Right lobe of liver (tissue), 6 donors: ENCODE data around the gene LRRC70. TPM values are rescaled to one million over a fixed set of nuclear protein-coding genes. Genes with fewer than 3 reads are reported as not detected.

Experiments used
- ATAC-seq, 4 donors: fragments of 200-7000 bp; cut with Tn5 transposase; one replicate each; pipeline ENCODE4 v1.9.1; 2020; ENCODE audit warnings: mild to moderate bottlenecking in 4 of 4, moderate library complexity in 4 of 4
- DNase-seq, 3 donors: peaks; one replicate each; pipeline ENCODE4 v3.0.0-alpha.2; 2020
- H3K27ac ChIP-seq, 3 donors: fragments of 200-600 bp; one replicate each; pipeline ENCODE4 v1.8.0; 2022
- H3K27me3 ChIP-seq, 2 donors: fragments of 200-600 bp; one replicate each; pipeline ENCODE4 v1.8.0; 2022
- H3K36me3 ChIP-seq, 4 donors: fragments of 200-600 bp; sonication (generic) in 1 of 4; one replicate each; pipeline versions ENCODE4 v1.5.1 to v1.8.0; 2017 to 2022; ENCODE audit warnings: control low read depth in 1 of 4
- H3K4me1 ChIP-seq, 4 donors: fragments of 200-600 bp; sonication (generic) in 1 of 4; one replicate each; pipeline versions ENCODE4 v1.5.1 to v1.8.0; 2017 to 2022; ENCODE audit warnings: control low read depth in 1 of 4
- H3K4me3 ChIP-seq, 3 donors: fragments of 200-600 bp; one replicate each; pipeline ENCODE4 v1.8.0; 2022
- H3K9me3 ChIP-seq, 4 donors: fragments of 200-600 bp; sonication (generic) in 1 of 4; one replicate each; pipeline versions ENCODE4 v1.5.1 to v1.8.0; 2017 to 2022; ENCODE audit warnings: control low read depth in 1 of 4
- CTCF ChIP-seq, 4 donors: fragments of 200-600 bp in 3 of 4; fragments of 450-650 bp in 1 of 4; IDR thresholded peaks; one replicate each; pipeline versions ENCODE4 v1.5.1 to v1.8.0; 2016 to 2022; ENCODE audit warnings: antibody characterized with exemption in 4 of 4, mild to moderate bottlenecking in 2 of 4
- POLR2A ChIP-seq: fragments of 450-650 bp; IDR thresholded peaks from one replicate; pipeline ENCODE4 v1.6.1; 2017; ENCODE audit warnings: antibody characterized with exemption, mild to moderate bottlenecking
- WGBS: methylation state at CpG from one replicate; pipeline ENCODE4 v1.1.6; 2018; ENCODE audit warnings: low coverage, low lambda C conversion rate; ENCODE audit not compliant: insufficient coverage; ENCODE audit errors: missing lambda C conversion rate; 5-methylcytosine and 5-hydroxymethylcytosine counted together
- intact Hi-C, 2 donors: fragments of 100-400 bp; cut with DNase I; formaldehyde crosslinking; loops; one replicate each; pipeline versions ENCODE4 v1.11.2 to v1.14.1; 2022
- total RNA-seq, 6 experiments: library from RNA; depleted of rRNA in 2 of 6; stranded (reverse); fragments of >200 nt in 2 of 6; fragmentation: NEBNext Ultra II Directional in 3 of 6; extraction: Animal tissue kit (Norgen Biotek cat#: 25700) in 3 of 6; gene quantifications; one replicate each; pipeline versions ENCODE4 v1.1.0 to v1.2.4, GENCODE V29; 2016 to 2023
- donor health status: DM: no; HTN: yes; CAD: no.
- donor health status: DM: no; HTN: no; CAD: no.
- donor health status: DM: no; HTN: no; CAD: no.
- donor health status: DM: no; HTN: yes; CAD: no.
- donor health status: DM: no; HTN: yes; CAD: no.

The LRRC70 gene
- total RNA-seq, 6 experiments from 2014 or later, result 0.37 to 1.7 (median 1.1) TPM

DNA sequence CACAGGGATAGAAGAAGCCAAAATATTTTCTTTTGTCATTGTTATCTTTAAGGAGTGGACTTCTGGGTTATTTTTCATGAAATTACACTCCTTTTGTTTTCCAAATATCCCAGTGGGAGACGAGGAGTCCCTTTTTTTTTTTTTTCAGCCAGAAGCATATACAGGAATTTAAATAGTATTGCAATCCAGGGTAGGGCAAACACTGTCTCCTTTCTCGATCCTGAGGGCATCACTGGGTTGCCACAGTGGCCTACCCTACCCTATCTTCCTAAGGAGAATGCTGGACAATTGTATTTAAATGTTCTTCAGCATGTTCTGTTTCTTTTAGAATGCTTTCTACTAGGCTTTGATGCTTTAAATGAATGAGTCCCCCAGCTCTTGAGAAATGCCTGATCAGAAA lies 47.9 kb downstream of the LRRC70 start:
- Histone ChIP-seq H3K4me1 (no peaks in the 10 kb centered on the region), H3K4me3 (no peak overlapping the region), H3K36me3 (no peaks in the 10 kb centered on the region), H3K27ac (no peak overlapping the region), H3K9me3 (no peaks in the 10 kb centered on the region), H3K27me3 (no peaks in the 10 kb centered on the region)
- intact Hi-C loops, result no loop called here
- WGBS, result 82% methylated on average over 2 of the region's 2 CpGs
- no peak for TF ChIP-seq POLR2A
- no peak for TF ChIP-seq CTCF (IDR thresholded peaks at IDR 0.05)
- no peak for ATAC-seq
- no peak for DNase-seq

- Histone ChIP-seq H3K4me1 (no peaks in the 10 kb centered on the region), H3K27me3 (no peaks in the 10 kb centered on the region), H3K9me3 (no peaks in the 10 kb centered on the region), H3K36me3 (no peaks in the 10 kb centered on the region), H3K4me3 (no peak overlapping the region), H3K27ac (no peak overlapping the region)
- DNase-seq, result no peak
- WGBS, result 74% methylated on average over 3 of the region's 3 CpGs
- ATAC-seq, result no peak
- TF ChIP-seq POLR2A, result no peak
- TF ChIP-seq CTCF (IDR thresholded peaks at IDR 0.05), result no peak
- intact Hi-C loops, result no loop called here
Observed at GRCh38 chr5:62627121-62627520, 48.5 kb downstream of the LRRC70 start.

DNA sequence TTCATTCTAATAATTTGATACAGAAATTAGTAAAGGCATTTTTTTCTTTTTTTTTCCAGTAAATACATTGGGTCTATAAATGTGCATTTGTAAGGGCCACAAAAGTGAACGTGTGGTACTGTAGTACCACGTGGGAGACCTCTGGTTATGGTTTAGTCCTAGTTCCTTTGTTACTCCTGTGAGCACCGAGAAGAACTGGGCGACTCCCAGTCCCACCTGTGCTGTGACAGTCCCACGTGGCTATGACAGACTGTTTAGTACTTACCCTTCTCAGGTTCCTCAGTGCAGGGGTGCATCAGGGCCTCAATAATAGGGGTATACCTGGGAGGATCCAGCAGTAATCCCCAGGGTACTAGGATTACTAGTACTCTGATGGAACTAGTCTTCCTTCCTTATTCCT lies 49.3 kb downstream of the LRRC70 start:
- no peak for TF ChIP-seq POLR2A
- TF ChIP-seq CTCF (IDR thresholded peaks at IDR 0.05), result no peak
- Histone ChIP-seq H3K9me3 (no peaks in the 10 kb centered on the region), H3K27ac (no peak overlapping the region), H3K4me1 (no peaks in the 10 kb centered on the region), H3K27me3 (no peaks in the 10 kb centered on the region), H3K36me3 (no peaks in the 10 kb centered on the region), H3K4me3 (no peak overlapping the region)
- ATAC-seq, result no peak
- DNase-seq, result no peak
- intact Hi-C loops, result no loop called here
- WGBS, result 97% methylated on average over 5 of the region's 5 CpGs

Other genes with a start within 250 kb of the LRRC70 start
- 10 to 100 TPM in 2 of 6 experiments, 1 to 10 TPM in 4; 3.5 to 14.4 (median 8.9) TPM for gene DIMT1, start 174.9 kb upstream of the LRRC70 start, total RNA-seq
- gene IPO11, start 166.1 kb upstream of the LRRC70 start, total RNA-seq, result 10 to 100 TPM in 4 of 6 experiments, 1 to 10 TPM in 2; 8.3 to 15.7 (median 13.6) TPM